Prostate gland (tissue), 2 donors: ENCODE measurements around the gene SNX6. TPM values are rescaled to one million over a fixed set of nuclear protein-coding genes. Genes with fewer than 3 reads are reported as not detected.

Experiments
- DNase-seq: peaks from one replicate; pipeline ENCODE4 v3.0.0-alpha.2; 2019; ENCODE audit warnings: low spot score
- H3K27ac ChIP-seq, 2 donors: fragments of 200-600 bp; sonication (generic); 2 replicates each; pipeline ENCODE4 v1.5.1; 2017 to 2019
- H3K27me3 ChIP-seq: fragments of 200-600 bp; sonication (generic); replicated peaks from 2 replicates; pipeline ENCODE4 v1.5.1; 2019; ENCODE audit not compliant: insufficient read depth
- H3K36me3 ChIP-seq, 2 donors: fragments of 200-600 bp; sonication (generic); 1 replicate in 1 of 2; 2 replicates in 1 of 2; pipeline versions ENCODE4 v1.5.1 to v1.8.1; 2017 to 2019
- H3K4me1 ChIP-seq: fragments of 200-600 bp; sonication (generic); replicated peaks from 2 replicates; pipeline ENCODE4 v1.5.1; 2019
- H3K4me3 ChIP-seq, 2 donors: fragments of 200-600 bp; sonication (generic); 2 replicates each; pipeline ENCODE4 v1.5.1; 2017 to 2019
- H3K9me3 ChIP-seq: fragments of 200-600 bp; sonication (generic); 2 replicates; pipeline ENCODE4 v1.5.1; 2017
- POLR2A ChIP-seq: fragments of 450-650 bp; IDR thresholded peaks from one replicate; pipeline ENCODE4 v1.6.1; 2016; ENCODE audit warnings: antibody characterized with exemption, mild to moderate bottlenecking
- POLR2AphosphoS5 ChIP-seq: sonication (generic); formaldehyde crosslinking; IDR thresholded peaks from one replicate; pipeline ENCODE4 v1.6.1; 2017; ENCODE audit warnings: antibody characterized with exemption
- WGBS: methylation state at CpG from one replicate; pipeline ENCODE4 v1.1.5; 2018; 5-methylcytosine and 5-hydroxymethylcytosine counted together
- intact Hi-C: fragments of 100-400 bp; cut with DNase I; formaldehyde crosslinking; loops from one replicate; pipeline ENCODE4 v1.14.2; 2022
- total RNA-seq, 2 donors: library from RNA; depleted of rRNA; stranded (reverse); fragments of >200 nt; gene quantifications; one replicate each; pipeline ENCODE4 v1.1.0, GENCODE V29; 2016
- TF ChIP-seq, protein P1 (sequence below), 4 experiments: fragments of 200-600 bp in 2 of 4; fragments of 450-650 bp in 2 of 4; sonication (generic) in 2 of 4; IDR thresholded peaks; 1 replicate in 3 of 4; 2 replicates in 1 of 4; pipeline ENCODE4 v1.5.1; 2016 to 2019; ENCODE audit warnings: antibody characterized with exemption in 4 of 4, mild to moderate bottlenecking in 2 of 4, moderate library complexity in 2 of 4

SNX6 gene
- total RNA-seq, 2 donors from 2014 or later = 116 to 128 TPM

GRCh38 chr14:34671716-34672115 lies 41.8 kb upstream of the SNX6 start:
- no peaks in the 10 kb centered on the region for H3K36me3 ChIP-seq
- no peaks in the 10 kb centered on the region for H3K4me1 ChIP-seq
- intact Hi-C loops = loop anchor here (2.0 kb wide), 1 partner anchor 203 kb away; the partner anchor contains the start of gene BAZ1A
- H3K4me3 ChIP-seq = no peak overlapping the region
- TF ChIP-seq POLR2A = no peak
- TF ChIP-seq POLR2AphosphoS5 = no peak
- TF ChIP-seq, protein P1, sequence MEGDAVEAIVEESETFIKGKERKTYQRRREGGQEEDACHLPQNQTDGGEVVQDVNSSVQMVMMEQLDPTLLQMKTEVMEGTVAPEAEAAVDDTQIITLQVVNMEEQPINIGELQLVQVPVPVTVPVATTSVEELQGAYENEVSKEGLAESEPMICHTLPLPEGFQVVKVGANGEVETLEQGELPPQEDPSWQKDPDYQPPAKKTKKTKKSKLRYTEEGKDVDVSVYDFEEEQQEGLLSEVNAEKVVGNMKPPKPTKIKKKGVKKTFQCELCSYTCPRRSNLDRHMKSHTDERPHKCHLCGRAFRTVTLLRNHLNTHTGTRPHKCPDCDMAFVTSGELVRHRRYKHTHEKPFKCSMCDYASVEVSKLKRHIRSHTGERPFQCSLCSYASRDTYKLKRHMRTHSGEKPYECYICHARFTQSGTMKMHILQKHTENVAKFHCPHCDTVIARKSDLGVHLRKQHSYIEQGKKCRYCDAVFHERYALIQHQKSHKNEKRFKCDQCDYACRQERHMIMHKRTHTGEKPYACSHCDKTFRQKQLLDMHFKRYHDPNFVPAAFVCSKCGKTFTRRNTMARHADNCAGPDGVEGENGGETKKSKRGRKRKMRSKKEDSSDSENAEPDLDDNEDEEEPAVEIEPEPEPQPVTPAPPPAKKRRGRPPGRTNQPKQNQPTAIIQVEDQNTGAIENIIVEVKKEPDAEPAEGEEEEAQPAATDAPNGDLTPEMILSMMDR (IDR thresholded peaks at IDR 0.05) = no peak
- WGBS = 76% methylated on average over 6 of the region's 6 CpGs
- no peak overlapping the region for H3K27ac ChIP-seq
- DNase-seq = no peak
- H3K27me3 ChIP-seq = no peaks in the 10 kb centered on the region
- H3K9me3 ChIP-seq = no peaks in the 10 kb centered on the region

GRCh38 chr14:34668111-34668510 lies 38.2 kb upstream of the SNX6 start:
- intact Hi-C loops = no loop called here
- 85% methylated on average over 2 of the region's 2 CpGs for WGBS
- no peak for DNase-seq

DNA sequence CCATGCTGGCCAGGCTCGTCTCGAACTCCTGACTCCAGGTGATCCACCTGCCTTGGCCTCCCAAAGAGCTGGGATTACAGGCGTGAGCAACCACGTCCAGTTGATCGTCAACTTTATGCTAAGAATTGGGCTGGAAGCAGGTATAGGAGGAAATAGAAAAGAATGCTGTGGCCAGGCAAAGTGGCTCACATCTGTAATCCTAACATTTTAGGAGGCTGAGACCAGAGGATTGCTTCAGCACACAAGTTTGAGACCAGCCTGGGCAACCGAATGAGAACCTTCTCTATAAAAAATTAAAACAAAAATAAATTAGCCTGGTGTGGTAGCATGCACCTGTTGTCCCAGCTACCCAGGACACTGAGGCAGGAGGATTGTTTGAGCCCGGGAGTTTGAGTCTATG lies 37.1 kb upstream of the SNX6 start:
- Histone ChIP-seq H3K4me3 (no peak overlapping the region), H3K27me3 (no peaks in the 10 kb centered on the region), H3K4me1 (no peaks in the 10 kb centered on the region), H3K36me3 (no peaks in the 10 kb centered on the region), H3K9me3 (no peaks in the 10 kb centered on the region), H3K27ac (no peak overlapping the region)
- WGBS = 90% methylated on average over 7 of the region's 7 CpGs
- intact Hi-C loops = no loop called here
- TF ChIP-seq, protein P1 (IDR thresholded peaks at IDR 0.05) = no peak
- no peak for TF ChIP-seq POLR2AphosphoS5
- no peak for TF ChIP-seq POLR2A
- DNase-seq = no peak

More at GRCh38 chr14:34668111-34668510, 38.2 kb upstream of the SNX6 start:
- no peak overlapping the region for H3K4me3 ChIP-seq
- TF ChIP-seq, protein P1 (IDR thresholded peaks at IDR 0.05) = no peak
- TF ChIP-seq POLR2A (no peak), POLR2AphosphoS5 (no peak)
- H3K4me1 ChIP-seq = no peaks in the 10 kb centered on the region
- H3K36me3 ChIP-seq = no peaks in the 10 kb centered on the region
- no peaks in the 10 kb centered on the region for H3K27me3 ChIP-seq
- no peak overlapping the region for H3K27ac ChIP-seq
- no peaks in the 10 kb centered on the region for H3K9me3 ChIP-seq

DNA sequence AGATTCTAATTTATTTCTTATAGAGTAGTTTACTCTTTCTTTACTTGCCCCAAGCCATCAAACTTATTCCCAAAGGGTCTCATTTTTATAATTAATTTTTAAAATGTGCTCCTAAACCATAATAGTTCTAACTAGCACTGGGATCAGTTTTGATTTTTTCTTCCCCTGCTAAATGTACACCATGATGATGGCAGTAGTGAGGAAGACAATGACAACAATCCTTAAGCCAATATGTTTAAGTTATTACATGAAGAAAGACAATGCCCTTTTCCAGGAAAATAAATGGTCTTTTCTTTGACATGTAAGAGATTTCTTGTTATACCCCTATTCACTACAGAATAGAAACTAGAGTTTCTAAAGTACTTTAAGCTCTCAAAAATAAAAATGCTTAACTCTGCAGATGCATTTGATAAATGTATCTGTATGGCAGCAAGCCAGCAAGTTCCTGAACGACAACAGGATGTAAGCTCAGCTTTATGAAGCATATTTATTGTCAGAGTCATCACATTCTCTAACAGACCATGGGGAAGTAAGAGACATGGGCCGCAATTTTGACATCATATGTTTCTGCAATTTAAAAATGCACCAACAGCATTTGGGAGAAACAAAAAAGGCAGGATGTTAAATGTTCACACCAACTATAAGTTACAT lies 36.0 kb upstream of the SNX6 start:
- no peak overlapping the region for H3K27ac ChIP-seq
- no peaks in the 10 kb centered on the region for H3K4me1 ChIP-seq
- H3K27me3 ChIP-seq = no peaks in the 10 kb centered on the region
- intact Hi-C loops = no loop called here
- DNase-seq = no peak
- WGBS = 29% methylated on average over 2 of the region's 2 CpGs
- H3K4me3 ChIP-seq = no peak overlapping the region
- TF ChIP-seq, protein P1 (IDR thresholded peaks at IDR 0.05) = no peak
- no peak for TF ChIP-seq POLR2A
- TF ChIP-seq POLR2AphosphoS5 = no peak
- H3K36me3 ChIP-seq = no peaks in the 10 kb centered on the region
- no peaks in the 10 kb centered on the region for H3K9me3 ChIP-seq

- H3K9me3 ChIP-seq = no peaks in the 10 kb centered on the region
- H3K27ac ChIP-seq = no peak overlapping the region
- TF ChIP-seq POLR2AphosphoS5 (no peak), POLR2A (no peak)
- TF ChIP-seq, protein P1 (IDR thresholded peaks at IDR 0.05) = no peak
- H3K27me3 ChIP-seq = no peaks in the 10 kb centered on the region
- 96% methylated on average over 4 of the region's 4 CpGs for WGBS
- intact Hi-C loops = no loop called here
- H3K4me1 ChIP-seq = no peaks in the 10 kb centered on the region
- H3K4me3 ChIP-seq = no peak overlapping the region
- no peak for DNase-seq
- H3K36me3 ChIP-seq = no peaks in the 10 kb centered on the region
Measured at GRCh38 chr14:34662561-34663088, 32.7 kb upstream of the SNX6 start.
